Stimulated activated CD4-positive, alpha-beta T cell treated with anti-CD3 and anti-CD28 coated beads, Interleukin-15, amount 100 ng/mL, for 48 hours (primary cell): ENCODE results near the gene SRGN.

ENCODE experiments used
- DNase-seq, 2 donors: peaks; one replicate each; pipeline ENCODE4 v3.0.0-alpha.2; 2020; ENCODE audit warnings: low read depth in 2 of 2

SRGN gene

GRCh38 chr10:69090685-69091084 lies 2.8 kb downstream of the SRGN start:
- no peak for DNase-seq

- DNase-seq: no peak
These were observed 3.3 kb downstream of the SRGN start for GRCh38 chr10:69091143-69091651.

GRCh38 chr10:69092959-69093850 lies 5.3 kb downstream of the SRGN start:
- peak; percentile 67 to 79 for DNase-seq

- DNase-seq: no peak
These were observed 6.0 kb downstream of the SRGN start for GRCh38 chr10:69093933-69094332.

GRCh38 chr10:69096045-69096444 lies 8.1 kb downstream of the SRGN start:
- DNase-seq: no peak

GRCh38 chr10:69097729-69098128 lies 9.8 kb downstream of the SRGN start:
- DNase-seq: no peak

GRCh38 chr10:69100136-69100872 lies 12.4 kb downstream of the SRGN start:
- DNase-seq: no peak

- no peak for DNase-seq
These were observed 13.7 kb downstream of the SRGN start for GRCh38 chr10:69101451-69102095.

GRCh38 chr10:69102440-69102839 lies 14.5 kb downstream of the SRGN start:
- no peak for DNase-seq

GRCh38 chr10:69103784-69104183 lies 15.9 kb downstream of the SRGN start:
- DNase-seq: no peak

GRCh38 chr10:69104994-69105790 lies 17.3 kb downstream of the SRGN start:
- DNase-seq: no peak

GRCh38 chr10:69107176-69107490 lies 19.2 kb downstream of the SRGN start:
- DNase-seq: no peak

- DNase-seq: no peak
These were observed 19.8 kb downstream of the SRGN start for GRCh38 chr10:69107699-69108098.

- no peak for DNase-seq
These were observed 32.0 kb downstream of the SRGN start for GRCh38 chr10:69119896-69120295.

GRCh38 chr10:69123306-69123746 lies 35.4 kb downstream of the SRGN start:
- no peak for DNase-seq

- peak; percentile 98 to 99 for DNase-seq
These were observed 36.1 kb downstream of the SRGN start, which contains the start of gene VPS26A for GRCh38 chr10:69123747-69124562. TSS of gene VPS26A (plus strand) at chr10:69124178. CDS start at chr10:69124278, 100 bp downstream.

GRCh38 chr10:69124563-69125268 lies 36.8 kb downstream of the SRGN start:
- peak; percentile 25 to 27 for DNase-seq

- no peak for DNase-seq
These were observed 37.7 kb downstream of the SRGN start for GRCh38 chr10:69125554-69125953.

GRCh38 chr10:69130251-69130650 lies 42.3 kb downstream of the SRGN start:
- no peak for DNase-seq

- DNase-seq: no peak
These were observed 52.1 kb downstream of the SRGN start for GRCh38 chr10:69139961-69140360.
